ENCODE measurements around the gene INPP5D. TPM values are rescaled to one million over a fixed set of nuclear protein-coding genes. Genes with fewer than 3 reads are reported as not detected.

The INPP5D gene
- total RNA-seq, 4 donors from 2014 or later = 26.6 to 40.6 (median 27.0) TPM

DNA sequence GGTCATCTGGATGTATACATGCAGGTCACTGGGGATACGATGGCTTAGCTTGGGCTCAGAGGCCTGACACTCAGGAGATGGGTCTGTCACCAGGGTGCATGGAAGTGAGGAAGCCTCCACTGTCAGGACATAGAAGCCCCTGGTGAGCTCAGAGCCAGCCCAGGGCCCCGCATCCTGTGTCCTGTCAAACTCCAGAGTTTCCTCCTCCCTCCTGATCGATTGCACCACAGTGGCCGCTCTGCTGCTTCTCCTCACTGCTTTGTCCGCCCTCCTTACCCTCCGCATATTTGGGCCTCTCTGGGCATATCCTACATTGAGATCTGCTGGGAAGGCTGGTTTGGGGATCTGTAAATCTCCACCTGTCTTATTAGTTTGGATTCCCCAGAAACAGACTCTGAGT is 153.8 kb downstream of the INPP5D start:
- TF ChIP-seq, protein P1, sequence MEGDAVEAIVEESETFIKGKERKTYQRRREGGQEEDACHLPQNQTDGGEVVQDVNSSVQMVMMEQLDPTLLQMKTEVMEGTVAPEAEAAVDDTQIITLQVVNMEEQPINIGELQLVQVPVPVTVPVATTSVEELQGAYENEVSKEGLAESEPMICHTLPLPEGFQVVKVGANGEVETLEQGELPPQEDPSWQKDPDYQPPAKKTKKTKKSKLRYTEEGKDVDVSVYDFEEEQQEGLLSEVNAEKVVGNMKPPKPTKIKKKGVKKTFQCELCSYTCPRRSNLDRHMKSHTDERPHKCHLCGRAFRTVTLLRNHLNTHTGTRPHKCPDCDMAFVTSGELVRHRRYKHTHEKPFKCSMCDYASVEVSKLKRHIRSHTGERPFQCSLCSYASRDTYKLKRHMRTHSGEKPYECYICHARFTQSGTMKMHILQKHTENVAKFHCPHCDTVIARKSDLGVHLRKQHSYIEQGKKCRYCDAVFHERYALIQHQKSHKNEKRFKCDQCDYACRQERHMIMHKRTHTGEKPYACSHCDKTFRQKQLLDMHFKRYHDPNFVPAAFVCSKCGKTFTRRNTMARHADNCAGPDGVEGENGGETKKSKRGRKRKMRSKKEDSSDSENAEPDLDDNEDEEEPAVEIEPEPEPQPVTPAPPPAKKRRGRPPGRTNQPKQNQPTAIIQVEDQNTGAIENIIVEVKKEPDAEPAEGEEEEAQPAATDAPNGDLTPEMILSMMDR (IDR thresholded peaks at IDR 0.05; ENCODE audit: low read depth) = no peak

- TF ChIP-seq, protein P1 (IDR thresholded peaks at IDR 0.05; ENCODE audit: low read depth) = no peak
Measured at GRCh38 chr2:233217892-233218377, 157.8 kb downstream of the INPP5D start.

DNA sequence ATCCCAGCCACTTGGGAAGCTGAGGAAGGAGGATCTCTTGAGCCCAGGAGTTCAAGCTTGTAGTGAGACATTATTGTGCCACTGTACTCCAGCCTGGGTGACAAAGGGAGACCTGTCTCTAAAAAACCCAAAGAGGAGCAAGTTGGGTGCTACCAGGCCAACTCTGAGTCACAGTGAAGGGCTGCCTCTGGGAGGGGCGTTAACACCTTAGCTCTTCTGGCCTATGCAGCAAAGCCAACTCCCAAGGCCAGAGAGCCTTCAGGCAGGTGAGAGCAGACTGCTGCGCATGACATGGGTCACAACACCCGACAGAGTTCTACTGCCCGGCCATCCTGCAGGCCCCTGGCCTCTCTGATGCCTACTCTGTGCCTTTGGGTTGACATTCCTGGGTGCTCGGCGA is 158.7 kb downstream of the INPP5D start:
- TF ChIP-seq, protein P1 (IDR thresholded peaks at IDR 0.05; ENCODE audit: low read depth) = no peak

DNA sequence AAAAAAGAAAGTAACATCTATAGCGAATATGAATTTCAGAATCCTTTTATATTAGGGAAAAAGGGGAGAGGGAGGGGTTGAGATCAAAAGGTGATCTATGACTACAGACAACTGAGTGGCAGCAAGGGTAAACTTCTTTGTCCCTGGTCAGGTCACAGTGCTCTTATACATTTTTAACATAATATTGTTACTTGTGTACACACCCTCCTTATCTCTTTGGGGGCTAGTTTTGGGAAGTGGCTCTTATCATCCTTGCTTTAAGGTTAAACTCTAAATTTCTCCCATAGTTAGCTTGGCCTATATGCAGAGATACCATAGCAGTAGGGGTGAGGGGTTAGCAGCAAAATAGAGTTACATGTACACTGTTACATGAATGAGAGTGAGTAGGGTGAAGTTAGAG is 159.7 kb downstream of the INPP5D start:
- TF ChIP-seq, protein P1 (IDR thresholded peaks at IDR 0.05; ENCODE audit: low read depth) = no peak

- TF ChIP-seq, protein P1 (IDR thresholded peaks at IDR 0.05; ENCODE audit: low read depth) = no peak
Measured at GRCh38 chr2:233221378-233222063, 161.4 kb downstream of the INPP5D start.

DNA sequence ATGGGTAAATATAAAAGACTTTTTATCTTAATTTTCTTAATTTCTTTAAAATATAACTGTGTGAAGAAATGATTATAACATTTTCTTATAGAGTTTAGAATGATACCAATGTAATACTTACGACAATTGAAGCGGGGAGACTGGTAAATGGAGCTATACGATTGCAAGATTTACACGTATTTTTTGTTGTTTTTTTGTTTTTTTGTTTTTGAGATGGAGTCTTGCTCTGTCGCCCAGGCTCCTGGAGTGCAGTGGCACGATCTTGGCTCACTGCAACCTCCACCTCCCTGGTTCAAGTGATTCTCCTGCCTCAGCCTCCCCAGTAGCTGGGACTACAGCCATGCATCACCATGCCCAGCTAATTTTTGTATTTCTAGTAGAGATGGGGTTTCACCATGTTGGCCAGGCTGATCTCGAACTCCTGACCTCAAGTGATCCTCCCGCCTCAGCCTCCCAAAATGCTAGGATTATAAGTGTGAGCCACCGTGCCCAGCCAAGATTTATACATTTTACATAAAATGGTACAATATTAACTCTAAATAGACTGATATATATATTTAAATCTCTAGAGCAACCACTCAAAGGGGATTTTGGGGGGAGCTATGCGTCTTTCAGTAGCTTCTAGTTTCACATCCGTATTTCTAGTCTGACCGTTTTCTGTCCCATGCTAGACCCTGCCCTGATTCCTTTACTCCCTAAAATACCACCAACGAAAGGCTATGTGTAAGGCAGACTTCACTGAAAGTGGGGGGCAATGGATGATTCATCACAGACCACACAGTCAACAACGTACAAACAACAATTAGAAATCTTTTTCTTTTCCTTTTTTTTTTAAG is 163.1 kb downstream of the INPP5D start:
- TF ChIP-seq, protein P1 (IDR thresholded peaks at IDR 0.05; ENCODE audit: low read depth) = no peak
